Measurements from ENCODE around the gene APBB1.

Gene APBB1

DNA sequence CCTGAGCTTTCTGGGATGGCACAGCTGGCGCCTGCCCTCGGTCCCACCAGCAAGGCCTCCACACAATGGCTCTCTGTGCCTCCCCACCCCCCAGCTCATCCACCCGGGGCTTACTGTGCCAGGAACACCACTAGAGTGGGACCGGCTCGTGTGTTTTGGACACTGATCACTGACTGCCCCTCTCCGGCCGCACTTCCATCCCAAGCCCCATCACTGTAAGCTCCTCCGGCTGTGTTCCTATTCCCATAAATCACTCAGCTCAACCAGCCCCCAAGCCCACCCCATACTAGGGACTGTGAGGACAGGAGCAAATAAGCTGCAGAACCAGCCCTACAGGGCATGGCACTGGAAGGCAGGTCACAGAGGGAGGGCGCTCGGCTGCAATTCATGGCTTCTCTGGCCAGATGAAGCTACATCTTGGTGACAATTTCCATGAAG is 7.3 kb downstream of the APBB1 start:
- no peak for TF ChIP-seq SPI1 (IDR thresholded peaks at IDR 0.05; ENCODE audit: borderline replicate concordance, low read depth)
- no peak for TF ChIP-seq GABPA (IDR thresholded peaks at IDR 0.05; ENCODE audit: low read depth)
- TF ChIP-seq, protein P1, sequence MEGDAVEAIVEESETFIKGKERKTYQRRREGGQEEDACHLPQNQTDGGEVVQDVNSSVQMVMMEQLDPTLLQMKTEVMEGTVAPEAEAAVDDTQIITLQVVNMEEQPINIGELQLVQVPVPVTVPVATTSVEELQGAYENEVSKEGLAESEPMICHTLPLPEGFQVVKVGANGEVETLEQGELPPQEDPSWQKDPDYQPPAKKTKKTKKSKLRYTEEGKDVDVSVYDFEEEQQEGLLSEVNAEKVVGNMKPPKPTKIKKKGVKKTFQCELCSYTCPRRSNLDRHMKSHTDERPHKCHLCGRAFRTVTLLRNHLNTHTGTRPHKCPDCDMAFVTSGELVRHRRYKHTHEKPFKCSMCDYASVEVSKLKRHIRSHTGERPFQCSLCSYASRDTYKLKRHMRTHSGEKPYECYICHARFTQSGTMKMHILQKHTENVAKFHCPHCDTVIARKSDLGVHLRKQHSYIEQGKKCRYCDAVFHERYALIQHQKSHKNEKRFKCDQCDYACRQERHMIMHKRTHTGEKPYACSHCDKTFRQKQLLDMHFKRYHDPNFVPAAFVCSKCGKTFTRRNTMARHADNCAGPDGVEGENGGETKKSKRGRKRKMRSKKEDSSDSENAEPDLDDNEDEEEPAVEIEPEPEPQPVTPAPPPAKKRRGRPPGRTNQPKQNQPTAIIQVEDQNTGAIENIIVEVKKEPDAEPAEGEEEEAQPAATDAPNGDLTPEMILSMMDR (IDR thresholded peaks at IDR 0.05; ENCODE audit: insufficient read depth, low read length): no peak
- TF ChIP-seq POLR2AphosphoS5 (IDR thresholded peaks at IDR 0.05; ENCODE audit: low read depth): no peak
- TF ChIP-seq, protein P2, sequence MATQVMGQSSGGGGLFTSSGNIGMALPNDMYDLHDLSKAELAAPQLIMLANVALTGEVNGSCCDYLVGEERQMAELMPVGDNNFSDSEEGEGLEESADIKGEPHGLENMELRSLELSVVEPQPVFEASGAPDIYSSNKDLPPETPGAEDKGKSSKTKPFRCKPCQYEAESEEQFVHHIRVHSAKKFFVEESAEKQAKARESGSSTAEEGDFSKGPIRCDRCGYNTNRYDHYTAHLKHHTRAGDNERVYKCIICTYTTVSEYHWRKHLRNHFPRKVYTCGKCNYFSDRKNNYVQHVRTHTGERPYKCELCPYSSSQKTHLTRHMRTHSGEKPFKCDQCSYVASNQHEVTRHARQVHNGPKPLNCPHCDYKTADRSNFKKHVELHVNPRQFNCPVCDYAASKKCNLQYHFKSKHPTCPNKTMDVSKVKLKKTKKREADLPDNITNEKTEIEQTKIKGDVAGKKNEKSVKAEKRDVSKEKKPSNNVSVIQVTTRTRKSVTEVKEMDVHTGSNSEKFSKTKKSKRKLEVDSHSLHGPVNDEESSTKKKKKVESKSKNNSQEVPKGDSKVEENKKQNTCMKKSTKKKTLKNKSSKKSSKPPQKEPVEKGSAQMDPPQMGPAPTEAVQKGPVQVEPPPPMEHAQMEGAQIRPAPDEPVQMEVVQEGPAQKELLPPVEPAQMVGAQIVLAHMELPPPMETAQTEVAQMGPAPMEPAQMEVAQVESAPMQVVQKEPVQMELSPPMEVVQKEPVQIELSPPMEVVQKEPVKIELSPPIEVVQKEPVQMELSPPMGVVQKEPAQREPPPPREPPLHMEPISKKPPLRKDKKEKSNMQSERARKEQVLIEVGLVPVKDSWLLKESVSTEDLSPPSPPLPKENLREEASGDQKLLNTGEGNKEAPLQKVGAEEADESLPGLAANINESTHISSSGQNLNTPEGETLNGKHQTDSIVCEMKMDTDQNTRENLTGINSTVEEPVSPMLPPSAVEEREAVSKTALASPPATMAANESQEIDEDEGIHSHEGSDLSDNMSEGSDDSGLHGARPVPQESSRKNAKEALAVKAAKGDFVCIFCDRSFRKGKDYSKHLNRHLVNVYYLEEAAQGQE (IDR thresholded peaks at IDR 0.05; ENCODE audit: insufficient replicate concordance, low read depth): no peak
- DNase-seq (ENCODE audit: low read depth in 1 of 2, low spot score in 1 of 2): no peak
- Histone ChIP-seq H3K27me3 (ENCODE audit: insufficient read depth, poor library complexity, severe bottlenecking) (no peaks in the 10 kb centered on the region), H3K27ac (replicated peaks) (no peak overlapping the region), H3K4me3 (replicated peaks; ENCODE audit: insufficient read depth, low read length) (no peak overlapping the region)

DNA sequence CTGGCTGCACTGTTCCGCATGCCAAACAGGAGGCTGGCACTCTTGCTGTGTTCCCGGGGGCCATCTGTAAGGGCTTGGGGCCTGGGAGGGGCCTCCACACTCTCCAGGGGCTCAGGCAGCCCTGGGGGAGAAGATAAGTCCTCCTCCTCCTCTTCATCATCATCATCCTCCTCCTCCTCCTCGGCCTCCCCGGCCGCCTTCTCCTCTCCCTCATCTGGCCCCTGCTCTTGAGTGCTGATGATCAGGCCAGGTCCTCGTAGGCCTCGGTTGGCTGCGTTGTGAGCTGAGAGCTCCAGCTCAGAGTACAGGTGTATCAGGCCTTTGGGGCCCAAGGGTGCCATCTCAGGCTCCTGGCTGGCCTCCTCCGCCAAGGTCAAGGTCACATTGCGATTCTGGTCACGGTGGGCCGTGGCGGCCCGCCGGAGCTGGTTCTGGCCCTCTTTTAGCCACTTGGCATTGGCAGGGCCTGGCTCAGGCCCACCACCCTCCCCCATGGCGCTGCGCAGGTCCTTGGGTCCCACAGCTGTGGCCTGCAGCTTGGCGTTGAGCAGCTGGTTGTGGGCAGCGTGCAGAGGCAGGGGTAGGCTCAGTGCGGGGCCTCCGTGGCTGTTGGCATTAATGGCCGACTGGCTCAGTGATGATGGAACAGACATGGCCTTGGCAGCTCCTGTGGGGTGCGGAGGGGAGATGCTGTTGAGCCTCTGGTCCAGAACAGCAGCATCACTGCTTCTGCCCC is 8.0 kb downstream of the APBB1 start:
- Histone ChIP-seq H3K4me3 (replicated peaks; ENCODE audit: insufficient read depth, low read length) (no peak overlapping the region), H3K27ac (replicated peaks) (no peak overlapping the region), H3K27me3 (ENCODE audit: insufficient read depth, poor library complexity, severe bottlenecking) (no peaks in the 10 kb centered on the region)
- no peak for TF ChIP-seq GABPA (IDR thresholded peaks at IDR 0.05; ENCODE audit: low read depth)
- TF ChIP-seq POLR2AphosphoS5 (IDR thresholded peaks at IDR 0.05; ENCODE audit: low read depth): no peak
- TF ChIP-seq, protein P2 (IDR thresholded peaks at IDR 0.05; ENCODE audit: insufficient replicate concordance, low read depth): no peak
- no peak for DNase-seq (ENCODE audit: low read depth in 1 of 2, low spot score in 1 of 2)

DNA sequence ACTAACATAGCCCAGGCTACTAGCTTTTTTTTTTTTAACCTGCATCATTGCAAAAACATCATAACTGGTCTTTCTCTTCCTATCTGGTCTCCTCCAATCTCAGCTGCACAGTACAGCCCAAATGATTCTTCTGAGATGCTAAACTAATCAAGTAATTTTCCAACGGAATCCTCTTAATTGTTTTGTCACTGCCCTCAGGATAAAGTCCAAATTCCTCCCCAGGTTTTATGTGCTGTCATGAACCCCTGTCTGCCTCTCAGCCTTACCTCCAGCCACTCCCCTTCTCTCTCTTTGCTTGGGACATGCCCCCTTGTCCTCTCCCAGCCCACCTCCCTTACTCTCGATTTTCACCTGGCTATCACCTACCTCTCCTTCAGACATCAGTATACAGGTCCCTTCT is 12.5 kb downstream of the APBB1 start:
- Histone ChIP-seq H3K27ac (replicated peaks) (no peak overlapping the region), H3K4me3 (replicated peaks; ENCODE audit: insufficient read depth, low read length) (no peak overlapping the region), H3K27me3 (ENCODE audit: insufficient read depth, poor library complexity, severe bottlenecking) (no peaks in the 10 kb centered on the region)
- no peak for DNase-seq (ENCODE audit: low read depth in 1 of 2, low spot score in 1 of 2)
- TF ChIP-seq GABPA (IDR thresholded peaks at IDR 0.05; ENCODE audit: low read depth) (no peak), SPI1 (IDR thresholded peaks at IDR 0.05; ENCODE audit: borderline replicate concordance, low read depth) (no peak), POLR2AphosphoS5 (IDR thresholded peaks at IDR 0.05; ENCODE audit: low read depth) (no peak)
- TF ChIP-seq, protein P2 (IDR thresholded peaks at IDR 0.05; ENCODE audit: insufficient replicate concordance, low read depth): no peak
- TF ChIP-seq, protein P1 (IDR thresholded peaks at IDR 0.05; ENCODE audit: insufficient read depth, low read length): no peak
